Ovary (tissue), 3 donors: ENCODE data around the gene GRID1.

Experiments
- CTCF ChIP-seq, 3 donors: fragments of 450-650 bp in 2 of 3; fragments of 200-600 bp in 1 of 3; IDR thresholded peaks; one replicate each; pipeline versions ENCODE4 v1.5.1 to v1.8.0; 2016 to 2022; ENCODE audit warnings: antibody characterized with exemption in 3 of 3, mild to moderate bottlenecking in 1 of 3
- EP300 ChIP-seq: sonication (generic); formaldehyde crosslinking; IDR thresholded peaks from one replicate; pipeline ENCODE4 v1.6.1; 2017; ENCODE audit warnings: antibody characterized with exemption
- donor health status: DM: no; HTN: no; CAD: no.

- TF ChIP-seq CTCF (IDR thresholded peaks at IDR 0.05) (no peak), EP300 (no peak)
These were observed 21.6 kb upstream of the GRID1 start for GRCh38 chr10:86388119-86388704.
